Amniotic epithelial cell (primary cell): ENCODE measurements around the gene CYB5RL.

Experiments
- DNase-seq: peaks from one replicate; pipeline ENCODE4 v3.0.0-alpha.2; 2010; ENCODE audit warnings: low read depth

CYB5RL gene

DNA sequence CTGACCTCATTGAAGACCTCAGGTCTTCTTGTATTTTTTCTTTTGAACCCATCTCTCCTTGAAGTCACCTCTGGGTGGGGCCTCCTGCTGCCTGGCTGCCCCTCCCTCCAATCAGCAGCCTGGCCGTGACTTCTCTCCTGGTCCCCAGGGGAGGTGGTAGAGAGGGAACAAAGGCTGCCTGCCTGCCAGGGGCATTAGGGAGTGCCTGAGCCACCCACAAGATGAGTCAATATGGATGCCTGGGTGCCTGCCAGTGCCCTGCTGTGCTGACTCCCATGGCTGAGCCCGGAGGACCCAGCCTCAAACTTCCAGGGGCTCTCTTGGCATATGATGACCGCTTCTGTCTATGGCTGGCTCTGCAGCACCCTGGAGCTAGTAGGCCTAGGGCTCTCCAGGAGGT lies 41.8 kb downstream of the CYB5RL start:
- DNase-seq: no peak

DNA sequence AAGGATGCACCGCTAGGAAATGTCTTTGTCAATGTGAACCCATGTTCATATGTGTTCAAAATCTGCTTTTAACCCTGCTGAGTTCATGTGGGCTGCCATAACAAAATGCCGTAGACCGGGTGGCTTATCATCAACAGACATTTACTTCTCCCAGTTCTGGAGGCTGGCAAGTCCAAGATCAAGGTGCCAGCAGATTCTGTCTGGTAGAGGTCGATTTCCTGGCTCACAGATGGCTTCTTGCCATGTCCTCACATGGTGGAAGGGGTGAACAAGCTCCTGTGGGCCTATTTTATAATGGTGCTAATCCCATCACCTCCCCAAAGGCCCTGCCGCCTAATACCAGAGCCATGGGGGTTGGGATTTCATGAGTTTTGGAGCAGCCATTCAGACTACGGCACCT lies 42.4 kb downstream of the CYB5RL start:
- no peak for DNase-seq

DNA sequence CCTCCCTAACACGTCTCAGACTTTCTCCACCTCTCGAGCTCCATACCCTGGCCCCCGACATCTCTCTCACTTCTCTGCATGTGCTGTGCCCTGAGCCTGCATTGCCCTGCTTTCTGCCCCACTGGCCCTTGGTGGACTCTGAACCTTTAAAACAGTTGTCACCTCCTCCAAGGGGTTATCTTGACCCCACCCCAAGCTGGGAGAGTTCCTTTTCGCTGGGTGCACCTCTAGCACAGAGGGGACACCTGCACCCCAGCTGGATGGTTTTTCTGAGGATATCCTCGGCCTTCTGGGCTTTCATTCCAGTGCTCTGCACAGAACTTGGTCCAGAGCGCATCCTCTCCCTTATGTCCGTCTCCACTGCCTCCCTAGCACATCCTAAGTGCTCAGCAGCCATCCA lies 42.8 kb downstream of the CYB5RL start:
- no peak for DNase-seq

DNA sequence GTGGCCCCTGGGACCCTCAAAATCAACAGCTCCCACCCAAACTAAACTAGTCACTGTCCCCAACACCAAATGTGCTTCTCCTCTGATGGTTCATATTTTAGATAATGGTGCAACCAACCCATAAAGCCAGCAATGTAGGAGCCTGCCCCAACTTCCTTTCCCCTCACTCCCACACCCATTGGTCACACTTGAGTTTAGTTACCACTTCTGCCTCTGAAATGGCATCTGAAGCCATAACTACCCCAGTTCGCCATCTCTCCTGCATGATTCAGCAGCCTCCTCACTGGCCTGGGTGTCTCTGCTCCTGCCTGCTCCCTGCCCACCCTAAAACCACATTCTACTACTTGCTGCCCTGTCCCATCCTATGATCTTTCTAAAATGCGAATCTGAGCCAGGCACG lies 43.6 kb downstream of the CYB5RL start:
- DNase-seq: no peak

DNA sequence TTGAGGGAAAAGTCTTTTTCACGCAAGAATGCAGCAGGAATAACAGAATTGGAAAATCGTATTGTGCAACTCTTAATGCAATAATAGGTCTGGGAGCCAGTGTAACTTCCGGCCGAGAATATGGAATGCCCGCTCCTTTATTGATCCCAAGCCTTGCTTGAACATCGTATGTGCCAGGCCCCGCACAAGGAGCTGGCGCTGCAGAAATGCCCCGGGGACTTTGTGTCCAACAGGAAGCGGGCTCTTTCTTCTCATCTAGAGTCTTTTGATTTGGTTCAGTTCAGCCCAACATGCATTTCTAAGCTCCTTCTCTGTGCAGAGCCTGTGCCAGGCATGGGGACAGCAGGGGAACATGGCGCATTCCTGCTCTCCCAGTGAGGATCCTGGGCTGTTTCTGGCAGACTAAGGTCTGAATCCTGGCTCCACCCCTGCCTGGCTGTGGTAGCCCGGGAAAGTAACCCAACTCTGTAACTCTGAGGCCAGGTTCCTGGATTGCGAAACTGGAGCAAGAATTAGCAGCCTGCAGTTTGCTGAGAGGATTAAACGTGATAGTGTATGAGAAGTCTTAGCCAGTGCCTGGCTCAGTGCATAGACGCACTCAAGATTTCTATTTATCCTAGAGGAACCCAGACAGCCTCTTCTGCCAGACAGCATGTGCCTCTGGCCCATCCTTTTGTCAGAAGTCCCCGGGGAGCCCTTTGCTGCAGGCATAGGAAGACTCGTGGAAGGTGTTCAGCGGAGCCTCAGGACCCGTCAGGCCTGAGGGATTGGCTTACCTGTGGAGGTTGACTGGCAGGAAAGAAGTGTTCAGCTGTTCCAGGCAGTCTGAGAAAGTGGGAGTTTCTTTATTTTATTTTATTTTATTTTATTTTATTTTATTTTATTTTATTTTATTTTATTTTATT lies 46.0 kb downstream of the CYB5RL start:
- DNase-seq: peak; percentile 84

DNA sequence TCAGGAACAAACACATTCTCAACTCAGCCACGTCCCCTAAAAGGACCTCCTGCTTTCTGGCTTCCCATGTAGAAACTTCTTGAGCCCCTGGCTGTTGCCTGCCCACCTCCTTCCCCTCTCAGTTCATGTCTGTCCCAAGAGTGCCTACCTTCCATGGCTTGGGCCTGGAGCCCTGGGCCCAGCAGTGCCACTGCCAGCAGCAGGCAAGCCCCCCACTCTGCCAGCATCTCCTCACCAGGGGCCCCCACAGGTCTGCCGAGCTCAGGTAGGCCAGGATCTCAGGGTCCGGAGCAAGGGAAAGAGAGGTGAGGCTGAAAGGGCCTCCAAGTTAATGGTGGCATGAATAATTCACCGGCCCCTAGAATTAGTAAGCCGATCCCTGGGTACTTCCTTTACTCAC lies 47.1 kb downstream of the CYB5RL start, which contains the start of gene CDCP2:
CDCP2 (minus strand) TSS at position 305 of the 400 bp plus-strand sequence; CDS start at position 227, 78 bp downstream.
- DNase-seq: no peak

DNA sequence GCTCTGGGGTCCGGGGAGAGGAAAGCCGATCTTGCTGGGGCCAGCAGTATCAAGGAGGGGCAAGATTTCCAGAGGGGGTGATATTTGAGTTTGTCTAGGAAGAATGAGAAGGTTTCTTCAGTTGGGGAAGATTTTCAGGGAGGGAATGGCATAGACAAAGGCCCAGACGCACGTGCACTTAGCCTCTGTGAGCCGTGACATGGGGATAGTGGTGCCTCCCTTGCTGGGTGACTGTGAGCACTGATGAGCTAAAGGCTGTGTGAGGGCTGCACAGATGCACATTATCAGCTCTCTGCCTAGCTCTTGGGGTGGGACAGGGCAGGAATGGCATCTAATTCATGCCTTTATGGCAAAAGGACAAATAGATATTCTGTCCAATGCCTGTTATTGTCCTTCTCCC lies 48.8 kb downstream of the CYB5RL start:
- no peak for DNase-seq
